CD8-positive, alpha-beta memory T cell (primary cell): ENCODE results near the gene STXBP6. TPM values are rescaled to one million over a fixed set of nuclear protein-coding genes. Genes with fewer than 3 reads are reported as not detected.

ENCODE experiments used
- CTCF ChIA-PET: fragments of 350-600 bp; sonication (Branson Sonifier 250); formaldehyde crosslinking; loops from one replicate; lab custom pipeline; 2021; ENCODE audit warnings: antibody characterized with exemption; lab: Charles Lee
- POLR2A ChIA-PET: fragments of 350-600 bp; sonication (Branson Sonifier 250); formaldehyde crosslinking; loops from one replicate; lab custom pipeline; 2021; ENCODE audit warnings: antibody characterized with exemption; lab: Charles Lee
- DNase-seq, 5 donors: peaks; one replicate each; pipeline versions ENCODE4 v3.0.0 to v3.0.0-alpha.2; 2020 to 2022; ENCODE audit warnings: mixed read lengths in 1 of 5
- H3K27ac ChIP-seq: one replicate; pipeline ENCODE4 v1.7.0; 2013; ENCODE audit warnings: low read depth, mild to moderate bottlenecking, low read length, moderate library complexity
- H3K27me3 ChIP-seq: 2 replicates; pipeline ENCODE4 v1.7.0; 2013; ENCODE audit warnings: low read length, mild to moderate bottlenecking; ENCODE audit not compliant: insufficient read depth, poor library complexity, severe bottlenecking
- H3K36me3 ChIP-seq: 2 replicates; pipeline ENCODE4 v1.7.0; 2013; ENCODE audit warnings: mild to moderate bottlenecking, low read length, moderate library complexity; ENCODE audit not compliant: insufficient read depth
- H3K4me1 ChIP-seq: 2 replicates; pipeline ENCODE4 v1.7.0; 2013; ENCODE audit warnings: mild to moderate bottlenecking, low read length, moderate library complexity; ENCODE audit not compliant: insufficient read depth
- H3K4me3 ChIP-seq: 2 replicates; pipeline ENCODE4 v1.7.0; 2013; ENCODE audit warnings: mild to moderate bottlenecking, low read length
- H3K9me3 ChIP-seq: 2 replicates; pipeline ENCODE4 v1.7.0; 2013; ENCODE audit warnings: mild to moderate bottlenecking, low read length
- H3K27ac Mint-ChIP-seq, 8 donors: one replicate each; pipeline ENCODE4 v1.8.0; 2020 to 2021; ENCODE audit warnings: mixed read lengths in 8 of 8, mild to moderate bottlenecking in 6 of 8, inconsistent platforms in 3 of 8, moderate library complexity in 3 of 8
- H3K27me3 Mint-ChIP-seq, 2 donors: one replicate each; pipeline ENCODE4 v1.8.0; 2020 to 2021; ENCODE audit warnings: mixed read lengths in 2 of 2, mild to moderate bottlenecking in 1 of 2, moderate library complexity in 1 of 2
- H3K36me3 Mint-ChIP-seq, 3 donors: one replicate each; pipeline ENCODE4 v1.8.0; 2020 to 2021; ENCODE audit warnings: mixed read lengths in 3 of 3, inconsistent platforms in 1 of 3, mild to moderate bottlenecking in 1 of 3
- H3K4me1 Mint-ChIP-seq, 3 donors: one replicate each; pipeline ENCODE4 v1.8.0; 2020 to 2021; ENCODE audit warnings: mixed read lengths in 3 of 3, inconsistent platforms in 1 of 3, mild to moderate bottlenecking in 1 of 3
- H3K4me3 Mint-ChIP-seq, 7 donors: one replicate each; pipeline ENCODE4 v1.8.0; 2020 to 2021; ENCODE audit warnings: mixed read lengths in 7 of 7, mild to moderate bottlenecking in 6 of 7, moderate library complexity in 4 of 7, inconsistent platforms in 2 of 7
- H3K9me3 Mint-ChIP-seq, 5 donors: one replicate each; pipeline ENCODE4 v1.8.0; 2020 to 2022; ENCODE audit warnings: mixed read lengths in 5 of 5, mild to moderate bottlenecking in 3 of 5, moderate library complexity in 2 of 5, inconsistent platforms in 1 of 5
- polyA plus RNA-seq: library from polyadenylated mRNA; unstranded; fragments of 300-500 nt; fragmentation: Illumina TruSeq; gene quantifications from one replicate; pipeline ENCODE4 v1.2.3, GENCODE V29; 2021
- total RNA-seq, 2 experiments: library from RNA; stranded (reverse); gene quantifications; one replicate each; pipeline ENCODE4 v1.2.3, GENCODE V29; 2021

Gene STXBP6
- total and polyA plus RNA-seq, 3 experiments from 2014 or later: 0.28 to 0.38 TPM; not detected in 1

DNA sequence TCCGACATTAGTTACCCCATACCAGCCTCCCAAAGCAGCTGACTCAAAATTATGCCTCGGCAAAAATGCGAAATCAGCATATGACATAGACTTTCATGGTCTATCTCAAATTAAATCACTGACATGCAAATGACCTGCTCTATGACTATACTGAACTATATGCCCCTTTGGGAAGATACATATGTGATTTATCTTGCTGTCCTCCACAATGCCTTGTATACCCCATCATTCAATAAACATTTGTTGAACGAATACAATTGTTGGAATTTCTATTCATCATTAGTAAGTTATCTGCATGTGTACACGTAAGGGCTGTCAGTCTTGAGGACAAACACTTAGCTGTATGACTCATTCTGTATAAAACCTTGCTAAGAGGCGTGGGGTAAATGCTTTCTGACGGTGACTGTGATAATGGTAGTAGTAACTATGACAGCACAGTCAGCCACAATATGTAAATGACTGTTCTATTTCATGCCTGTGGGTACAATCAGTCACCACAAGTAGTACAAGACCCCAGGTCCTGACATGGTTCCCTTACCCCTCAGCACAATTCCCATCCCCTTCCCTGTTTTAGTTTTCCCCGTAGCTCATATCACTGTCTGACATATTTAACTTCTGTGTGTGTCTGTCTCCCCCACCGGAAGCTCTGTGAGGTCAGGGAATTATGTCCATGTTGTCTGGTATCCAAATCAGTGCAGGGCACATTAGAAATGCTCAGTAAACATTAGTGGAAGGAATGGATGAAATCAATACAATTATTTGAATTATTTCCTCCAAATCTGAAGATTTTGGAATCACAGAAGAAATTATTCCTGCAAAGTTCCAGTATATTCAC lies 42.8 kb downstream of the STXBP6 start:
- Histone ChIP-seq H3K4me3 (no peak overlapping the region), H3K9me3 (no peaks in the 10 kb centered on the region), H3K36me3 (no peaks in the 10 kb centered on the region), H3K27me3 (no peaks in the 10 kb centered on the region), H3K27ac (no peak overlapping the region), H3K4me1 (no peaks in the 10 kb centered on the region)
- Mint-ChIP-seq H3K4me3 (no peak overlapping the region), H3K27ac (no peak overlapping the region), H3K36me3 (peaks cover 0 to 1% (median 0%) of the 10 kb centered on the region in 3 donors), H3K9me3 (no peaks in the 10 kb centered on the region), H3K4me1 (no peaks in the 10 kb centered on the region), H3K27me3 (peaks cover 5 to 34% of the 10 kb centered on the region in 2 donors)
- CTCF ChIA-PET: no interaction called here
- DNase-seq: no peak
- POLR2A ChIA-PET: no interaction called here

DNA sequence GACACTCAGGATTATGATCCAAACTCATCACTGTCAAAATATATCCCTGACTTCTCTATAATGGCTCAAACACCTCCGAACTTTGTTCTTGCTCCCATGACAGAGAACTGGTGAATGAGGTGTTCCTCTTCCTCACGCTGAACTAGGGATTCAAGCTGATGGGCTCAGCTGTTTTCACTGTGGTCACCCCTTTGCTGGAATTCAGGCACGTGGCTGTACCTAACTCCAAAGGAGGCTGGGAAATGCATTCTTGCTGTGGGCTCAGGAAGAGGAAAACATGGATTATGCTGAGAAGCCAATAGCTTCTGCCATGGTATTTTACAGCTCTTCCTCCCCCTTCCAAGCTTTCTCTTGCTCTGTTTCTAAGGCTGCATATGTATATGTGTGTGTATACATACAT lies 43.9 kb downstream of the STXBP6 start:
- Mint-ChIP-seq H3K27me3 (peaks cover 5 to 25% of the 10 kb centered on the region in 2 donors), H3K27ac (no peak overlapping the region), H3K4me3 (no peak overlapping the region), H3K9me3 (no peaks in the 10 kb centered on the region), H3K36me3 (peaks cover 0 to 1% (median 0%) of the 10 kb centered on the region in 3 donors), H3K4me1 (no peaks in the 10 kb centered on the region)
- Histone ChIP-seq H3K4me1 (no peaks in the 10 kb centered on the region), H3K27ac (no peak overlapping the region), H3K27me3 (no peaks in the 10 kb centered on the region), H3K4me3 (no peak overlapping the region), H3K9me3 (no peaks in the 10 kb centered on the region), H3K36me3 (no peaks in the 10 kb centered on the region)
- DNase-seq: no peak
- CTCF ChIA-PET: no interaction called here
- POLR2A ChIA-PET: no interaction called here

DNA sequence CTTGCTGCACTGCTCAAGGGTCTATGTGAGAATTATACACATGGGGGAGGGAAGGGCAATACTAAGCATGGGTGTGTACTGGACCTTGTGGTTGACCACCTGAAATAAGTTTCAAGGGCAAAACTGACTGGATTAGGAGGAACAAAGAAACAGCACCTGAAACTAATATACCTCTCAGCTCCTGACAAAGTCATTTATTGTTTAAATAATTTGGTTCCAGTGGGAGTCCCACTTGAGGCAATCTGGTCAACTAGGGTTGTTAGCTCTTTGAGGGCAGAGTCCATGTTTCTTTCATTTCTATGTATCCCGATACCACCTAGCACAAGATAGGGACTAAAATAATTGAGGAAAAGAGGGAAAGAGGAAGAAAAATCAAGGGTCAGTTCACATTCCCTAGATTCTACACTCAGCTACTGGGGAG lies 45.5 kb downstream of the STXBP6 start:
- Histone ChIP-seq H3K4me1 (no peaks in the 10 kb centered on the region), H3K27me3 (no peaks in the 10 kb centered on the region), H3K36me3 (no peaks in the 10 kb centered on the region), H3K27ac (no peak overlapping the region), H3K9me3 (no peaks in the 10 kb centered on the region), H3K4me3 (no peak overlapping the region)
- Mint-ChIP-seq H3K27ac (no peak overlapping the region), H3K9me3 (no peaks in the 10 kb centered on the region), H3K4me1 (no peaks in the 10 kb centered on the region), H3K4me3 (no peak overlapping the region), H3K36me3 (peaks cover 0 to 1% (median 0%) of the 10 kb centered on the region in 3 donors), H3K27me3 (peaks cover 2 to 14% of the 10 kb centered on the region in 2 donors)
- POLR2A ChIA-PET: no interaction called here
- CTCF ChIA-PET: no interaction called here
- DNase-seq: no peak

DNA sequence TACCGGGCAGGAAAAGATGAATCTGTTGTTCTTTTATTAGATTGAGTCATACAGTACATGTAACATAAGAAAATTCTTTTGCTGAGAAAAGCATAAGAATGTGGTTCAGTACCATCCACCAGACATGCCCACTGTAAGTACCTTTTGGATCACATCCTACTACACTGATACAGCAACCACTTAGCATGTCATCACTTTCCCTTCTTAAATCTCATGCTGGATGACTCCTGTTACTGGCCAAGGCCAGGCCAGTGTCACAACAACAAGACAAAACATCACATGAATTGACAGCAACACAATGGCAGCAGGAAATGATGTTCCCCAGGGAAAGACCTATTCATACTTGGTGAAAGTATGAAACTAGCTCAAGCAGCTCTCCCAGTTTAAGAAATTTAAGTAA lies 46.4 kb downstream of the STXBP6 start:
- CTCF ChIA-PET: no interaction called here
- Histone ChIP-seq H3K36me3 (no peaks in the 10 kb centered on the region), H3K4me3 (no peak overlapping the region), H3K27ac (no peak overlapping the region), H3K27me3 (no peaks in the 10 kb centered on the region), H3K4me1 (no peaks in the 10 kb centered on the region), H3K9me3 (no peaks in the 10 kb centered on the region)
- H3K9me3 Mint-ChIP-seq: no peaks in the 10 kb centered on the region
- H3K27ac Mint-ChIP-seq: no peak overlapping the region
- no peak overlapping the region for H3K4me3 Mint-ChIP-seq
- POLR2A ChIA-PET: no interaction called here
- DNase-seq: no peak
- H3K4me1 Mint-ChIP-seq: no peaks in the 10 kb centered on the region
- H3K27me3 Mint-ChIP-seq: peaks cover 2 to 12% of the 10 kb centered on the region in 2 donors
- H3K36me3 Mint-ChIP-seq: peaks cover 0 to 1% (median 0%) of the 10 kb centered on the region in 3 donors

DNA sequence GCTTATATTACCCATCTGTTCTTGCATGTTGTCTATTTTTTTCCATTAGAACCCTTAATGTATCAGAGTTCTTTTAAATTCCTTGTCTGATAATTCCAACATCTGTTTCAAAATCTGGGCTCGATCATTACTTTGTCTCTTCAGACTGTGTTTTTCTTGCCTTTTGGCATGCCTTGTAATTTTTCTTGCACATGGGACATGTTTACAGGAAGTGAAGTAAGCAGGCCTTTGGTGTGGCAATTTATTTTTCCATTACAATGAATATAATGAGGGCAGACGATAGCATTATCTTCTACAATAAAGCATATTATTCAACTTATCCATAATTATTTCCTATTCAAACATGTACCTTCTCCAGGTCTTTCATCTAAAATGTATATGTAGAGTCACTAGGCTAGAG lies 48.3 kb downstream of the STXBP6 start:
- CTCF ChIA-PET: no interaction called here
- Mint-ChIP-seq H3K36me3 (peaks cover 0 to 1% (median 0%) of the 10 kb centered on the region in 3 donors), H3K4me3 (no peak overlapping the region), H3K27ac (no peak overlapping the region), H3K4me1 (no peaks in the 10 kb centered on the region), H3K9me3 (no peaks in the 10 kb centered on the region), H3K27me3 (peaks cover 0 to 17% of the 10 kb centered on the region in 2 donors)
- Histone ChIP-seq H3K4me3 (no peak overlapping the region), H3K4me1 (no peaks in the 10 kb centered on the region), H3K27ac (no peak overlapping the region), H3K36me3 (no peaks in the 10 kb centered on the region), H3K9me3 (no peaks in the 10 kb centered on the region), H3K27me3 (no peaks in the 10 kb centered on the region)
- DNase-seq: no peak
- POLR2A ChIA-PET: no interaction called here

DNA sequence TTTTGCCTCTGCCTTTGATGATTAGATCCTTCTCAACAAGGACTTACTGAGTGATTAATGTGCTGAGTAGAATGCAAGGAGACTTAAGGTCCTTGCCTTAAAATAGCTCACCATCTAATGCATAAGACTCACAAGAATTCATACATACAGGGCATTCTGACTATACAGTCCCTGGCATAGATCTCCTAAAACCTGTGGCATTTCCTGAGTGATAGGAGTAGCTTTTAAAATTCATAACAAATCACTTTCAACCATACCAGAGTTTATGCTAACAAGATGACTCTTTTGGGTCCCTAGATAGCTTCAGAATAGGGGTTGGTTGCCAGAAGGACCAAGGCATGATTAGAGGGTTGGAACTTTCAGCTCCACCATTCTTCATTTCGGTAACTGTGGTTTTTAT lies 48.8 kb downstream of the STXBP6 start:
- H3K4me1 Mint-ChIP-seq: no peaks in the 10 kb centered on the region
- H3K27me3 Mint-ChIP-seq: peaks cover 0 to 17% of the 10 kb centered on the region in 2 donors
- H3K36me3 Mint-ChIP-seq: peaks cover 0 to 1% (median 0%) of the 10 kb centered on the region in 3 donors
- POLR2A ChIA-PET: no interaction called here
- H3K9me3 Mint-ChIP-seq: no peaks in the 10 kb centered on the region
- H3K9me3 ChIP-seq: no peaks in the 10 kb centered on the region
- H3K27me3 ChIP-seq: no peaks in the 10 kb centered on the region
- H3K4me3 ChIP-seq: no peak overlapping the region
- H3K27ac ChIP-seq: no peak overlapping the region
- H3K4me3 Mint-ChIP-seq: no peak overlapping the region
- no peak for DNase-seq
- no peak overlapping the region for H3K27ac Mint-ChIP-seq
- no peaks in the 10 kb centered on the region for H3K36me3 ChIP-seq
- H3K4me1 ChIP-seq: no peaks in the 10 kb centered on the region
- CTCF ChIA-PET: no interaction called here

DNA sequence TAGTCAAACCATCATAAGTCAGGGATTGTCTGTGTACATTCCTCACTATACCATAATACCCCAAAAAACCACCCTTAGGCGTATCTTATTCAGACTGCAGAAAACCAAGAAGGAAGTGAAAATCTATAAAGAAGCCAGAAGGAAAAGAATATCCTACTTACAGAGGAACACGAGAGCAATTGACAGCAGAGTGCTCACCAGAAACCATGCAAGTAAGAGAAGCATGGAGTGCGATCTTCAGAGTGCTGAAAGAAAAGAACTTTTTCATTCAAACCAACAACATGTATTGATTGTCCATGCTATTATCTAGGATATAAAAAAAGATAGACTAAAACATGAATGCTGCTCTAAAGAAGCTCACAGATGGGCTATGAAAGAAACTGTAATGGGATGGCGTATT lies 50.8 kb downstream of the STXBP6 start:
- no peak overlapping the region for H3K4me3 ChIP-seq
- POLR2A ChIA-PET: no interaction called here
- CTCF ChIA-PET: interaction anchor here (1.1 kb wide), 1 partner anchor 9 kb away, joined by 3 read pairs; no protein-coding TSS in a partner anchor
- H3K4me1 ChIP-seq: no peaks in the 10 kb centered on the region
- Mint-ChIP-seq H3K9me3 (no peaks in the 10 kb centered on the region), H3K27ac (no peak overlapping the region), H3K4me3 (no peak overlapping the region), H3K36me3 (peaks cover 0 to 1% (median 0%) of the 10 kb centered on the region in 3 donors), H3K4me1 (no peaks in the 10 kb centered on the region), H3K27me3 (peaks cover 0 to 14% of the 10 kb centered on the region in 2 donors)
- no peak for DNase-seq
- no peaks in the 10 kb centered on the region for H3K27me3 ChIP-seq
- H3K27ac ChIP-seq: no peak overlapping the region
- H3K36me3 ChIP-seq: no peaks in the 10 kb centered on the region
- H3K9me3 ChIP-seq: no peaks in the 10 kb centered on the region

DNA sequence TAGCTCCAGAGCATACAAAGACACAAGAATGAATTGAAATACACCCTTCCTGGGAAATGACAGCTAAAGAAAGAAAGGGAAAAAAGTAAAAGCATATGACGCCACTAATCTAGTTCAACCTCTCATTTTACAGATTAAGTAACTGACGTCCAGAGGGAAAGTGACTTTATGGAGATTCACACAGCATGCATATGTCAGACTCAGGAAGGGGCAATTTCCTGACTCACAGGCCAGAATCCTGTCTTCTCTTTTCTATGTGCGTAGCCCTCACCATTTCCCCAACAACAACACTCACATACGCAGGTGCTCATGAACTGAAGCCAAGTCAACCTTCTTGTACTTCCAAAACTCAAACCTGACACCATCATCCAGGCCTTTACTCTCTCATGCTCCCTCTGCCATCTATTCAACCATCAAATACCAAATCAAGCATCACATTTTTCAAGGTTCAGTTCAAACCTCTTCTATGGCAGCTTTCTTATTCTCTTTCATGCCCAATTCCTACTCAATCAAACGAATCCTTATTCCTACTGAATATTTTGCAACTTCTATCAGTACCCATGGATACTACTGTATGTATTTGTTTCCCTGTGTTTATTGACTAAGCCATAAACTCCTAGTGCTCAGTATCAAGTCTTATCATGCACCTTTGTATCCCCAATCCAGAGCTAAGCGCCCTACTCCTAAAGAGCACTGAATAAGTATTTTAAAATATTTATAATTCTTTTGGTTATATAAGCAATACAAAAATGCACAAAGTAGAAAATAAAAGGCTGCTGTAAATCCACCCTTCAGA lies 52.8 kb downstream of the STXBP6 start:
- Histone ChIP-seq H3K4me1 (no peaks in the 10 kb centered on the region), H3K27me3 (peaks cover 4% of the 10 kb centered on the region), H3K9me3 (no peaks in the 10 kb centered on the region), H3K4me3 (no peak overlapping the region), H3K27ac (no peak overlapping the region), H3K36me3 (no peaks in the 10 kb centered on the region)
- Mint-ChIP-seq H3K4me3 (no peak overlapping the region), H3K27me3 (peaks cover 0 to 14% of the 10 kb centered on the region in 2 donors), H3K9me3 (no peaks in the 10 kb centered on the region), H3K4me1 (no peaks in the 10 kb centered on the region), H3K27ac (no peak overlapping the region), H3K36me3 (no peaks in the 10 kb centered on the region)
- no peak for DNase-seq
- ChIA-PET CTCF (no interaction called here), POLR2A (no interaction called here)
